Small intestine (tissue), 7 donors: ENCODE measurements around the gene MAU2. TPM values are rescaled to one million over a fixed set of nuclear protein-coding genes. Genes with fewer than 3 reads are reported as not detected.

ENCODE experiments used
- DNase-seq, 2 donors: peaks; one replicate each; pipeline versions ENCODE4 v3.0.0 to v3.0.0-alpha.2; 2013
- FAIRE-seq: peaks from 2 replicates; lab custom pipeline; 2012; peaks lifted over from hg19 to GRCh38; lab: Jason Lieb, UNC
- H3K27ac ChIP-seq, 3 donors: one replicate each; pipeline ENCODE4 v1.5.1; 2013; ENCODE audit warnings: low read length in 2 of 3, mild to moderate bottlenecking in 2 of 3, control low read depth in 1 of 3, inconsistent platforms in 1 of 3, low read depth in 1 of 3, moderate library complexity in 1 of 3
- H3K27me3 ChIP-seq, 3 donors: one replicate each; pipeline ENCODE4 v1.6.1; 2013; ENCODE audit warnings: low read length in 3 of 3, inconsistent platforms in 1 of 3; ENCODE audit not compliant: control insufficient read depth in 3 of 3, insufficient read depth in 3 of 3
- H3K36me3 ChIP-seq, 3 donors: one replicate each; pipeline ENCODE4 v1.6.1; 2013; ENCODE audit warnings: low read length in 3 of 3, inconsistent platforms in 1 of 3, low read depth in 1 of 3, mild to moderate bottlenecking in 1 of 3, moderate library complexity in 1 of 3; ENCODE audit not compliant: control insufficient read depth in 3 of 3, insufficient read depth in 2 of 3
- H3K4me1 ChIP-seq, 3 donors: one replicate each; pipeline ENCODE4 v1.6.1; 2013; ENCODE audit warnings: low read length in 2 of 3, inconsistent platforms in 1 of 3, low read depth in 1 of 3, mild to moderate bottlenecking in 1 of 3, moderate library complexity in 1 of 3; ENCODE audit not compliant: control insufficient read depth in 3 of 3, insufficient read depth in 2 of 3
- H3K4me3 ChIP-seq, 3 donors: one replicate each; pipeline ENCODE4 v1.5.1; 2013; ENCODE audit warnings: low read length in 3 of 3, control low read depth in 1 of 3, inconsistent platforms in 1 of 3, low read depth in 1 of 3, mild to moderate bottlenecking in 1 of 3, moderate library complexity in 1 of 3
- H3K9me3 ChIP-seq, 2 donors: one replicate each; pipeline ENCODE4 v1.6.1; 2013; ENCODE audit warnings: low read depth in 1 of 2, low read length in 1 of 2; ENCODE audit not compliant: control insufficient read depth in 2 of 2, insufficient read depth in 1 of 2
- WGBS, 3 donors: extraction: QIAGEN DNeasy Blood & Tissue Kit; methylation state at CpG; one replicate each; pipeline ENCODE4 v1.1.7; 2013; 5-methylcytosine and 5-hydroxymethylcytosine counted together
- polyA plus RNA-seq, 4 donors: library from polyadenylated mRNA; stranded (reverse) in 3 of 4; unstranded in 1 of 4; fragments of 200-250 nt in 3 of 4; fragments of 120-200 nt in 1 of 4; gene quantifications; one replicate each; pipeline versions ENCODE4 v1.2.1 to v1.2.3, GENCODE V29; 2013
- donor health status: healthy with polysubstance abuse.
- donor health status: control.
- donor health status: control.
- donor health status: Bipolar disorder and iron deficiency.
- donor health status: healthy.

MAU2 gene
- polyA plus RNA-seq, 4 donors, result 11.6 to 51.3 (median 18.6) TPM

DNA sequence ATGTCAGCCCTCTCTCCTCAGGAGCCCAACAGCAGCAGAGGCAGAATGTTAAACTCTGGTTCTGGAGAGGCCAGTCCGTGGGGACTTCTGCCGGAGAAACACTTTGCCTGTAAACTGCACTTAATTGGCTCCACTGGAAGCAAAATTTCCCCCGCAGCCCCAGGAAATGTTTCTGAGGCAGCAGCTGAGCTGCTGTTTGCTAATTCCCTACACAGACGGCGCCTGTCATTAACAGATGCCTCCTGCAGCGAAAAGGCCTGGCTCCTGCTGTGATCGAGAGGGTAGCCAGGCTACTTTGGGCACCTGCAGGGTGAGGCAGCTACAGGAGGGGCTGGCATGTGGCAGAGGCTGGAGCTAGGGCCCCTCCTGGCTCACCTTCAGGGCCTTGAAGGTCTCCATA lies 42.3 kb upstream of the MAU2 start:
- no peak for FAIRE-seq
- no peak for DNase-seq

GRCh38 chr19:19279062-19279612 lies 41.5 kb upstream of the MAU2 start:
- WGBS, 3 donors, result 95 to 96% (median 96%) methylated on average over 18 to 19 of the region's 19 CpGs
- Histone ChIP-seq H3K4me3 (no peak overlapping the region), H3K27me3 (no peaks in the 10 kb centered on the region), H3K27ac (no peak overlapping the region), H3K9me3 (no peaks in the 10 kb centered on the region), H3K4me1 (peaks cover 3 to 17% (median 6%) of the 10 kb centered on the region in 3 donors), H3K36me3 (peaks cover 21 to 79% (median 24%) of the 10 kb centered on the region in 3 donors)
- FAIRE-seq (no peak), DNase-seq (no peak)

More for the DNA sequence above, 42.3 kb upstream of the MAU2 start:
- Histone ChIP-seq H3K27me3 (no peaks in the 10 kb centered on the region), H3K27ac (no peak overlapping the region), H3K4me3 (no peak overlapping the region), H3K4me1 (peaks cover 5 to 25% (median 8%) of the 10 kb centered on the region in 3 donors), H3K36me3 (peaks cover 21 to 73% (median 24%) of the 10 kb centered on the region in 3 donors), H3K9me3 (no peaks in the 10 kb centered on the region)
- 93 to 95% (median 95%) methylated on average over 7 of the region's 7 CpGs for WGBS, 3 donors

DNA sequence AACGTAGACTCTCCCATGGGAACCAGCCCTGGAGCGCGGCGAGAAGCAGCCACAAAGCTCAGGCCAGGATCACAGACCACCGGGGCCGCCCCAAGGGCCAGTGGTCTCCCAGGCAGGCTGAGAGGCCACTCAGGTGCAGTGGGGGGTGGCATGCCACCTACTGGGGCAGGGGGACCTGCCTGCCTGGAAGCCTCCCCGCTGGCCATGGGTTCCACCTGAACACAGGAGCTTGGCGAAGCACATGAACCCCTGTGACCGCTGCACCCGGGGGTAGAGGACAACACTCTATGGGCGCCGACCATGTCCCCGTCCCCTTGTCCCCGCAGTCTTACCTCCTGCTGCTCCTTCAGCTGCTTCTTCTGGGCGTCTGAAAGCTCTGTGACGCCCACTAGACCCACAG lies 40.8 kb upstream of the MAU2 start:
- WGBS, 3 donors, result 95 to 96% (median 96%) methylated on average over 16 of the region's 16 CpGs
- H3K4me1 ChIP-seq, result peaks cover 0 to 10% (median 6%) of the 10 kb centered on the region in 3 donors
- no peak for FAIRE-seq
- peaks cover 21 to 82% (median 24%) of the 10 kb centered on the region in 3 donors for H3K36me3 ChIP-seq
- no peak overlapping the region for H3K27ac ChIP-seq
- no peak overlapping the region for H3K4me3 ChIP-seq
- peaks cover 0 to 3% of the 10 kb centered on the region in 2 donors for H3K9me3 ChIP-seq
- no peaks in the 10 kb centered on the region for H3K27me3 ChIP-seq
- DNase-seq, result no peak

DNA sequence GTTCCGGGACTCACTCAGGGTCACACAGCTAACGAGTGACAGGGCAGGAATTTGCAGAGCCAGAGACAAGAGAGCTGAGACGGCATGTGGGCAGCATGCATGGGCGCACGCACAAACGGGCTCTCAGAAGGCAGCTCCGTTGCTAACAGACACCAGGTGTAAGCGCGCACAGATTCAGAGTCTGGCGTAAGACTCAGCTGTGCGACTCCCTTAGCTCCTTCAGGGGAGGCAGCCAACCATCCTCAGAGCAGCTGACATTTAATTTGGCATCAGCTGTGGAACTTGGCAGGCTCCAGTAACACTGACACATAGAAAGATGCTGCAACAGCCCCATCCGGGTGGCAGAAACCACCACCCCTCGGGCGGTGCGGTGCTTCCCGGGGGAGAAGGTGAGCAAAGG lies 40.1 kb upstream of the MAU2 start:
- peaks cover 0 to 3% (median 2%) of the 10 kb centered on the region in 3 donors for H3K4me1 ChIP-seq
- 92 to 94% (median 93%) methylated on average over 16 of the region's 16 CpGs for WGBS, 3 donors
- H3K9me3 ChIP-seq, result peaks cover 0 to 3% of the 10 kb centered on the region in 2 donors

DNA sequence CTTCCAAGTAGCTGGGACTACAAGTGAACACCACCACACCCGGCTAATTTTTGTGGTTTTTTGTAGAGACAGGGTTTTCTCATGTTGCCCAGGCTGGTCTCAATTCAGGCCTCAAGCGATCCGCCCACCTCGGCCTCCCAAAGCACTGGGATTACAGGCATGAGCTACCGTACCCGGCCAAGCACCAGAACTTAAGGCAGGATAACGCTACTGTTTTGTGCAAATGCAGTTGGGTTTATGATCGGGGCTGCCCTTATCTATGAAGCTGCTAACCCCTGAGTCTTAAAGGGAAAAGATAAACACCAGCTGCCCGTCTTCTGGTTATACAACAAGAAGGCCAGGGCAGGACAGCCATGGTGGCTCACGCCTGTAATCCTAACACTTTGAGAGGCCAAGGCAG lies 34.9 kb upstream of the MAU2 start:
- Histone ChIP-seq H3K4me1 (no peaks in the 10 kb centered on the region), H3K36me3 (peaks cover 3 to 69% (median 8%) of the 10 kb centered on the region in 3 donors), H3K4me3 (no peak overlapping the region), H3K9me3 (peaks cover 0 to 3% of the 10 kb centered on the region in 2 donors), H3K27ac (no peak overlapping the region), H3K27me3 (no peaks in the 10 kb centered on the region)
- WGBS, 3 donors, result 76 to 92% (median 88%) methylated on average over 10 of the region's 10 CpGs
- DNase-seq, result no peak
- no peak for FAIRE-seq

More for the DNA sequence above, 40.1 kb upstream of the MAU2 start:
- no peaks in the 10 kb centered on the region for H3K27me3 ChIP-seq
- FAIRE-seq (no peak), DNase-seq (no peak)
- H3K36me3 ChIP-seq, result peaks cover 21 to 81% (median 21%) of the 10 kb centered on the region in 3 donors
- no peak overlapping the region for H3K27ac ChIP-seq
- H3K4me3 ChIP-seq, result no peak overlapping the region

- H3K4me3 ChIP-seq, result no peak overlapping the region
- peaks cover 2 to 65% (median 2%) of the 10 kb centered on the region in 3 donors for H3K36me3 ChIP-seq
- H3K27me3 ChIP-seq, result no peaks in the 10 kb centered on the region
- WGBS, 3 donors, result 97 to 98% (median 98%) methylated on average over 5 of the region's 5 CpGs
- H3K9me3 ChIP-seq, result peaks cover 0 to 4% of the 10 kb centered on the region in 2 donors
- H3K4me1 ChIP-seq, result no peaks in the 10 kb centered on the region
- DNase-seq (no peak), FAIRE-seq (no peak)
- no peak overlapping the region for H3K27ac ChIP-seq
These were observed 28.0 kb upstream of the MAU2 start for GRCh38 chr19:19292607-19293006.

DNA sequence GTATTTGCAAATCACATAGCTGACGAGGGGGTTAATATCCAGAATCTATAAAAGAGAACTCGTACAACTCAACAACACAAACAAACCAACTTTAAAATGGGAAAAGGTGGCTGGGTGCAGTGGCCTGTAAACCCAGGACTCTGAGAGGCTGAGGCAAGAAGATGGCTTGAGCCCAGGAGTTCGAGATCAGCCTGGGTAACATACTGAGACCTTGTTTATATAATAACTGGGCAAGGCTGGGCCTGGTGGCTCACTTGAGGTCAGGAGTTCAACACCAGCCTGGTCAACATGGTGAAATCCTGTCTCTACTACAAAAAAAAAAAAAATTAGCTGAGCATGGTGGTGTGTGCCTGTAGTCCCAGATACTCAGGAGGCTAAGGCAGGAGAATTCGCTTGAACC lies 25.7 kb upstream of the MAU2 start:
- 93 to 97% (median 94%) methylated on average over 4 of the region's 4 CpGs for WGBS, 3 donors
- no peak for DNase-seq
- FAIRE-seq, result no peak
- peaks cover 0 to 4% of the 10 kb centered on the region in 2 donors for H3K9me3 ChIP-seq
- H3K27me3 ChIP-seq, result no peaks in the 10 kb centered on the region
- no peaks in the 10 kb centered on the region for H3K4me1 ChIP-seq
- no peak overlapping the region for H3K27ac ChIP-seq
- H3K4me3 ChIP-seq, result no peak overlapping the region
- H3K36me3 ChIP-seq, result peaks cover 1 to 58% (median 2%) of the 10 kb centered on the region in 3 donors

DNA sequence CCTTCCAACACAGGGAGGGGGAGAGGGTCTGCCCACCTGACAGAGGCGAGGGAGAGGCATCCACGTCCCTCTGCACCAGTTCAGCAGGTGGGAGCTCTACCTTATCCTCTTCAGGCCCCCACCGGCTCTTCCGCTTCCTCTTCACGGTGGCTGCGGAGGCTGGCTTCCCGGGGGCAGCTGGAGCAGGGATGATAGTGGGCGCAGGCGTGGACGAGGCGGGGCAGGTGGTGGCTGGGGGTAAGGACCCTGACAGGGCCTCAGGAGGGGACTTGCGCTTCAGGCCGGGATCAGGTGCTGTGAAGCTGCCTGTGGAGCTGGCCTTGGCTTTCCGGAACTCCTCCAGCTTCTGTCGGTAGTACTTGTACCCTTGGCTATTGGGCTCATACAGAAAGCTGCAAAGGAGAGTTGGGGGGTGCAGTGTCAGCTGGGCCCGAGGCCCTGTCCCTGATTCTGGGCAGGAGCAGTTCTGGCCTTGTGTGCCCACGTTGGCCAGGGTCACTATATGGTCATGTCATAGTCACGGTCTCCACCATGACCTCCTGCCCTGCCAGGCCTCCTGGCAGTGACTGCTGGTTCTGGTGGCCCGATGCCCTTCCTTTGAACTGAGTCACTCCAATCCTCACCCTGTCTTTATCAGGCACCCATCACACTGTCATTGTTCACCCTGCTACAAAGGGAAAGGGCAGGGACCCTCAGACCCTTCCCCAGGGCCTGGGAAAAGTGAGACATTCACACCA lies 23.5 kb upstream of the MAU2 start:
- Histone ChIP-seq H3K36me3 (peaks cover 6 to 74% (median 7%) of the 10 kb centered on the region in 3 donors), H3K4me3 (no peak overlapping the region), H3K4me1 (no peaks in the 10 kb centered on the region), H3K9me3 (peaks cover 0 to 4% of the 10 kb centered on the region in 2 donors), H3K27me3 (no peaks in the 10 kb centered on the region), H3K27ac (no peak overlapping the region)
- 92 to 96% (median 94%) methylated on average over 19 of the region's 19 CpGs for WGBS, 3 donors
- FAIRE-seq, result no peak
- no peak for DNase-seq
